Tibial nerve (tissue), 4 donors: Measurements from ENCODE around the gene WDR31. TPM values are rescaled to one million over a fixed set of nuclear protein-coding genes. Genes with fewer than 3 reads are reported as not detected.
A peak's percentile ranks its signal among the peaks of the same experiment; 100 is the strongest.

Source experiments
- DNase-seq, 2 donors: peaks; one replicate each; pipeline ENCODE4 v3.0.0-alpha.2; 2019; ENCODE audit warnings: low spot score in 2 of 2
- H3K27ac ChIP-seq, 4 donors: fragments of 200-600 bp; sonication (generic) in 3 of 4; one replicate each; pipeline ENCODE4 v1.5.1; 2017 to 2019; ENCODE audit warnings: mild to moderate bottlenecking in 1 of 4
- H3K27me3 ChIP-seq, 2 donors: fragments of 200-600 bp; sonication (generic) in 1 of 2; one replicate each; pipeline versions ENCODE4 v1.5.1 to v1.6.0; 2017 to 2019
- H3K36me3 ChIP-seq, 3 donors: fragments of 200-600 bp; sonication (generic); one replicate each; pipeline ENCODE4 v1.5.1; 2018 to 2019
- H3K4me1 ChIP-seq, 4 donors: fragments of 200-600 bp; sonication (generic) in 3 of 4; one replicate each; pipeline ENCODE4 v1.5.1; 2017 to 2019
- H3K4me3 ChIP-seq, 4 donors: fragments of 200-600 bp; sonication (generic) in 3 of 4; one replicate each; pipeline ENCODE4 v1.5.1; 2017 to 2019; ENCODE audit warnings: mild to moderate bottlenecking in 1 of 4, moderate library complexity in 1 of 4
- H3K9me3 ChIP-seq, 4 donors: fragments of 200-600 bp; sonication (generic) in 3 of 4; one replicate each; pipeline ENCODE4 v1.5.1; 2017 to 2019
- EP300 ChIP-seq, 2 donors: sonication (generic); formaldehyde crosslinking; IDR thresholded peaks; one replicate each; pipeline ENCODE4 v1.6.1; 2017; ENCODE audit warnings: antibody characterized with exemption in 2 of 2, mild to moderate bottlenecking in 1 of 2
- POLR2A ChIP-seq, 2 donors: fragments of 450-650 bp; IDR thresholded peaks; one replicate each; pipeline ENCODE4 v1.6.1; 2017; ENCODE audit warnings: antibody characterized with exemption in 2 of 2, mild to moderate bottlenecking in 2 of 2, moderate library complexity in 2 of 2
- WGBS, 2 donors: methylation state at CpG; one replicate each; pipeline ENCODE4 v1.1.5; 2018; 5-methylcytosine and 5-hydroxymethylcytosine counted together
- total RNA-seq, 4 donors: library from RNA; depleted of rRNA; stranded (reverse); fragments of >200 nt; gene quantifications; one replicate each; pipeline ENCODE4 v1.1.0, GENCODE V29; 2016
- TF ChIP-seq, protein P1 (sequence below), 5 experiments: fragments of 200-600 bp in 3 of 5; fragments of 450-650 bp in 2 of 5; sonication (generic) in 3 of 5; IDR thresholded peaks; one replicate each; pipeline ENCODE4 v1.5.1; 2016 to 2019; ENCODE audit warnings: antibody characterized with exemption in 5 of 5, mild to moderate bottlenecking in 3 of 5, moderate library complexity in 2 of 5

Gene WDR31
- total RNA-seq, 4 donors from 2014 or later = 0.60 to 2.8 (median 1.4) TPM

- 6 to 10% methylated on average over 2 of the region's 2 CpGs for WGBS, 2 donors
- TF ChIP-seq POLR2A (IDR thresholded peaks at IDR 0.05) (no peak), EP300 (IDR thresholded peaks at IDR 0.05) (no peak)
- TF ChIP-seq, protein P1, sequence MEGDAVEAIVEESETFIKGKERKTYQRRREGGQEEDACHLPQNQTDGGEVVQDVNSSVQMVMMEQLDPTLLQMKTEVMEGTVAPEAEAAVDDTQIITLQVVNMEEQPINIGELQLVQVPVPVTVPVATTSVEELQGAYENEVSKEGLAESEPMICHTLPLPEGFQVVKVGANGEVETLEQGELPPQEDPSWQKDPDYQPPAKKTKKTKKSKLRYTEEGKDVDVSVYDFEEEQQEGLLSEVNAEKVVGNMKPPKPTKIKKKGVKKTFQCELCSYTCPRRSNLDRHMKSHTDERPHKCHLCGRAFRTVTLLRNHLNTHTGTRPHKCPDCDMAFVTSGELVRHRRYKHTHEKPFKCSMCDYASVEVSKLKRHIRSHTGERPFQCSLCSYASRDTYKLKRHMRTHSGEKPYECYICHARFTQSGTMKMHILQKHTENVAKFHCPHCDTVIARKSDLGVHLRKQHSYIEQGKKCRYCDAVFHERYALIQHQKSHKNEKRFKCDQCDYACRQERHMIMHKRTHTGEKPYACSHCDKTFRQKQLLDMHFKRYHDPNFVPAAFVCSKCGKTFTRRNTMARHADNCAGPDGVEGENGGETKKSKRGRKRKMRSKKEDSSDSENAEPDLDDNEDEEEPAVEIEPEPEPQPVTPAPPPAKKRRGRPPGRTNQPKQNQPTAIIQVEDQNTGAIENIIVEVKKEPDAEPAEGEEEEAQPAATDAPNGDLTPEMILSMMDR (IDR thresholded peaks at IDR 0.05) = peak; percentile 19 to 56 (median 38)
- peak in 1 of 2 donors; percentile 19 for DNase-seq
- Histone ChIP-seq H3K4me3 (no peak overlapping the region), H3K27ac (no peak overlapping the region), H3K4me1 (no peaks in the 10 kb centered on the region), H3K36me3 (peaks cover 0 to 2% (median 0%) of the 10 kb centered on the region in 3 donors), H3K9me3 (no peaks in the 10 kb centered on the region), H3K27me3 (no peaks in the 10 kb centered on the region)
Measured at GRCh38 chr9:113309204-113309813, 30.8 kb downstream of the WDR31 start.

DNA sequence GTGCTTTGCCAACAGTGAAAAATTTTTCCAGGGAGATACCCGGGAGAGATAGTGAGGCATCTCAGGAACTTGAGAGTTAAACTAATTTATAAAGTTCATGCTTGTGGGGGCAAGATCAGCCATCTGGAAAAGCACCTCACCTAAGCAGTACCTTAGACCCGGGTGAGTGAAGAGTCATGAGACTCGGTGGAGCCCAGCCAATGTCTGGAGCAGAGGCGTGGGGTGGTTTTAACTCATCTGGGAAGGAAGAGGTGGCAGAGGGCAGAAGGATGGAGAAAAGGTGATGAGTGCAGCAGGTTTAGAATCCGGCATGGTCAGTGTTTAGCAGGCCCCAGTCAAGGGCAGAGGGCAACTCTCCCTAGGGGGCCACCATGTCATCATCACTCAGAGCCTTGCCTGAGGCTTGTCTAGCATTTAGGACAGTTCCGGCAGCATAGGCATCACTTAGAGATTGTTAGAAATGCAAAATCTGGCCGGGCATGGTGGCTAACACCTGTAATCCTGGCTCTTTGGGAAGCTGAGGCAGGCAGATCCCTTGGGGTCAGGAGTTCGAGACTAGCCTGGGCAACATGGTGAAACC is 32.6 kb downstream of the WDR31 start:
- Histone ChIP-seq H3K9me3 (no peaks in the 10 kb centered on the region), H3K27me3 (no peaks in the 10 kb centered on the region), H3K4me3 (no peak overlapping the region), H3K36me3 (no peaks in the 10 kb centered on the region), H3K27ac (no peak overlapping the region), H3K4me1 (no peaks in the 10 kb centered on the region)
- no peak for DNase-seq
- WGBS, 2 donors = 51 to 63% methylated on average over 8 of the region's 8 CpGs
- TF ChIP-seq EP300 (IDR thresholded peaks at IDR 0.05) (no peak), POLR2A (IDR thresholded peaks at IDR 0.05) (no peak)
- TF ChIP-seq, protein P1 (IDR thresholded peaks at IDR 0.05) = no peak

GRCh38 chr9:113306566-113306965 is 33.5 kb downstream of the WDR31 start:
- Histone ChIP-seq H3K27me3 (no peaks in the 10 kb centered on the region), H3K4me1 (no peaks in the 10 kb centered on the region), H3K36me3 (no peaks in the 10 kb centered on the region), H3K9me3 (no peaks in the 10 kb centered on the region), H3K4me3 (no peak overlapping the region), H3K27ac (no peak overlapping the region)
- 89 to 94% methylated on average over 1 of the region's 1 CpG for WGBS, 2 donors
- no peak for DNase-seq
- TF ChIP-seq, protein P1 (IDR thresholded peaks at IDR 0.05) = no peak
- TF ChIP-seq EP300 (IDR thresholded peaks at IDR 0.05) (no peak), POLR2A (IDR thresholded peaks at IDR 0.05) (no peak)

DNA sequence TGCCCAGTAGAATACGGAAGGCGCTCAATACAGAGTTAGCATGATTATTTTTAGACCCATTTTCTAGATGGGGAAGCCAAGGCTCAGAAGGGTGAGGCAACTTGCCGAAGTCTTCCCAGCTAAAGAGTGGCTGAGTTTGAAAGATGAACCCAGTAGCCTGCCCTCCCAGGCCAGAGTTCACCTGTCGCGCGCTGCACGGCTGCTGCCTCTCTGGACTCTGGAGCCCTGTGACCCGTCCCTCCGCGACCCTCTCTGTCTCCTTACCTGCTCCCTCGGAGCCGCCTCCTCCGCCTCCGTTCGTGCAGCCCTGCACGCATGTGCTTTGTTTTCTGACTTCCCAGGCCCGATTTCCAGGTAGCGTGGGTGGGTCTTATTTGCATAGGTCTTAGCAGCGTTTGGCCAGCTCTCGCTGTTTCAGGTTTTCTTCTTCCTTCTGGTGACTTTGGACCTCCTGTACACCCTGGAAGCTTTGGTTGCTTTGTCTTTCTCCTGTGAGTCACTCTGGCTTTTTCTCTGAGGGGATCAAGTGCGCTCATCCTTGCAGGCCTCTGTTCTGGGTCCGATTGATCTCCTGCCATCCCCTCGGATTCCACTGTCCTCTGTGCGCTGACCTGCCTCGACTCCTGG is 37.2 kb downstream of the WDR31 start, which contains the start of gene RNF183:
TSS of gene RNF183 (minus strand) at position 585 of the 627 bp plus-strand sequence. CDS start 5,192 bp downstream, outside the sequence.
- Histone ChIP-seq H3K36me3 (no peaks in the 10 kb centered on the region), H3K9me3 (no peaks in the 10 kb centered on the region), H3K4me3 (no peak within 1 kb of the TSS), H3K27me3 (no peaks in the 10 kb centered on the region), H3K4me1 (no peaks in the 10 kb centered on the region), H3K27ac (no peak within 1 kb of the TSS)
- no peak for DNase-seq
- WGBS, 2 donors = 78 to 85% methylated on average over 25 of the region's 25 CpGs
- no peak for TF ChIP-seq POLR2A (IDR thresholded peaks at IDR 0.05)

DNA sequence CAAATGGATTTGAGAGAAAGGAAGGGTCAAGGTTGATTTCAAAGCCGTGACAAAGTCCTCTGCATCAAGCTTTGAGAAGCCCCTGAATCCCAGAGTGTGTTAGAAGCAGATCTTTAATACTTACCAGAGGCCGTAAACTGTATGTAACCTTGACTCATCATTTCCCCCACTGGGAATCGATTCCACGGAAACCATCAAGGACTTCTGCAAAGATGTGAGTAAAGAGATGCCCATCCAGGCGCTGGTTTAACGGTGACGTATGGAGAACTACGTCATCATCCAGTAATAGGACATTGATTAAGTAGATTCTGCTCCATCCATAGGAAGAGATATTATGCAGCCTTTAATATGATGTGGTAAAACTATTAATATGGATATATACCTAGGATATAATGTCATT is 38.5 kb downstream of the WDR31 start:
- no peak for DNase-seq
- Histone ChIP-seq H3K9me3 (no peaks in the 10 kb centered on the region), H3K27me3 (no peaks in the 10 kb centered on the region), H3K27ac (no peak overlapping the region), H3K4me1 (no peaks in the 10 kb centered on the region), H3K4me3 (no peak overlapping the region), H3K36me3 (no peaks in the 10 kb centered on the region)
- TF ChIP-seq EP300 (IDR thresholded peaks at IDR 0.05) (no peak), POLR2A (IDR thresholded peaks at IDR 0.05) (no peak)
- 86 to 87% methylated on average over 8 of the region's 8 CpGs for WGBS, 2 donors

GRCh38 chr9:113299800-113300292 is 40.2 kb downstream of the WDR31 start:
- H3K4me3 ChIP-seq = no peak overlapping the region
- TF ChIP-seq, protein P1 (IDR thresholded peaks at IDR 0.05) = no peak
- no peak for TF ChIP-seq POLR2A (IDR thresholded peaks at IDR 0.05)
- TF ChIP-seq EP300 (IDR thresholded peaks at IDR 0.05) = no peak
- no peak overlapping the region for H3K27ac ChIP-seq
- H3K9me3 ChIP-seq = no peaks in the 10 kb centered on the region
- no peaks in the 10 kb centered on the region for H3K27me3 ChIP-seq
- H3K4me1 ChIP-seq = no peaks in the 10 kb centered on the region
- 40 to 48% methylated on average over 8 of the region's 8 CpGs for WGBS, 2 donors
- DNase-seq = peak in 1 of 2 donors; percentile 12
- no peaks in the 10 kb centered on the region for H3K36me3 ChIP-seq
